GM23338 (cell line): ENCODE results near the gene PAPPA.

ENCODE experiments used
- CREB1 ChIP-seq: fragments of 250-450 bp; sonication (Bioruptor Pico); IDR thresholded peaks from 2 replicates; pipeline ENCODE4 v1.5.0; 2020; ENCODE audit warnings: low read depth, mild to moderate bottlenecking, moderate library complexity
- EZH2 ChIP-seq: fragments of 200-600 bp; sonication (generic); IDR thresholded peaks from one replicate; pipeline ENCODE4 v1.8.0; 2017; ENCODE audit warnings: antibody characterized with exemption, mild to moderate bottlenecking, low read depth; ENCODE audit not compliant: unreplicated experiment
- EZH2phosphoT487 ChIP-seq: fragments of 200-600 bp; sonication (generic); IDR thresholded peaks from one replicate; pipeline ENCODE4 v1.8.1; 2018; ENCODE audit warnings: antibody characterized with exemption; ENCODE audit not compliant: unreplicated experiment
- NANOG ChIP-seq: IDR thresholded peaks from 2 replicates; pipeline ENCODE4 v1.6.1; 2016; ENCODE audit warnings: antibody characterized with exemption, borderline replicate concordance
- POLR2AphosphoS5 ChIP-seq: IDR thresholded peaks from 2 replicates; pipeline ENCODE4 v1.6.1; 2016; ENCODE audit warnings: antibody characterized with exemption, low read depth
- ZNF114 ChIP-seq: fragments of 250-450 bp; sonication (Bioruptor Pico); IDR thresholded peaks from 2 replicates; pipeline ENCODE4 v1.5.0; 2020; ENCODE audit warnings: mild to moderate bottlenecking, moderate library complexity
- TF ChIP-seq, protein P1 (sequence below), 2 experiments: fragments of 200-600 bp in 1 of 2; sonication (generic) in 1 of 2; conservative IDR thresholded peaks; 2 replicates each; pipeline versions ENCODE4 v1.5.1 to v1.6.1; 2016 to 2017; ENCODE audit warnings: antibody characterized with exemption in 2 of 2, low read depth in 2 of 2, mild to moderate bottlenecking in 2 of 2, moderate library complexity in 1 of 2
- TF ChIP-seq, protein P2 (sequence below): IDR thresholded peaks from 2 replicates; pipeline ENCODE4 v1.6.1; 2016; ENCODE audit warnings: antibody characterized with exemption
- TF ChIP-seq, protein P3 (sequence below): IDR thresholded peaks from one replicate; pipeline ENCODE4 v1.6.1; 2018; ENCODE audit warnings: antibody characterized with exemption; ENCODE audit not compliant: unreplicated experiment

DNA sequence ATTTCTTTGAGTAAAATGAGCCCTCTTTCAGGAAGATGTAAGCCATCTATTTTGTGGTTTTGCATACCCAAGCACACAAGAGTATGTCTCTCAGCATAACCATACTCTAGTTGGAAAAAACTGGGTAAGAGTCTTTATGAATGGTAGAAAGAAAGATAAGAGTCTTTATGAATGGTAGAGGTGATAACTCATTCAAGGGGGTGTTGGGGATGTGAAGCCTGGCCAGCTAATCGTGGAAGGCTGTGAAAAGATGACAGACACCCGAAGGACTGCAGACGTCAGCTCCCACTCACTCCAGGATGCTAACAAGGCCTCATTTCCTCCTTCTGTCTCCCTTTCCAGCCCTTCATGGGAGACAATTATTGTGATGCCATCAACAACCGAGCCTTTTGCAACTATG lies 228.5 kb downstream of the PAPPA start:
- TF ChIP-seq, protein P1, sequence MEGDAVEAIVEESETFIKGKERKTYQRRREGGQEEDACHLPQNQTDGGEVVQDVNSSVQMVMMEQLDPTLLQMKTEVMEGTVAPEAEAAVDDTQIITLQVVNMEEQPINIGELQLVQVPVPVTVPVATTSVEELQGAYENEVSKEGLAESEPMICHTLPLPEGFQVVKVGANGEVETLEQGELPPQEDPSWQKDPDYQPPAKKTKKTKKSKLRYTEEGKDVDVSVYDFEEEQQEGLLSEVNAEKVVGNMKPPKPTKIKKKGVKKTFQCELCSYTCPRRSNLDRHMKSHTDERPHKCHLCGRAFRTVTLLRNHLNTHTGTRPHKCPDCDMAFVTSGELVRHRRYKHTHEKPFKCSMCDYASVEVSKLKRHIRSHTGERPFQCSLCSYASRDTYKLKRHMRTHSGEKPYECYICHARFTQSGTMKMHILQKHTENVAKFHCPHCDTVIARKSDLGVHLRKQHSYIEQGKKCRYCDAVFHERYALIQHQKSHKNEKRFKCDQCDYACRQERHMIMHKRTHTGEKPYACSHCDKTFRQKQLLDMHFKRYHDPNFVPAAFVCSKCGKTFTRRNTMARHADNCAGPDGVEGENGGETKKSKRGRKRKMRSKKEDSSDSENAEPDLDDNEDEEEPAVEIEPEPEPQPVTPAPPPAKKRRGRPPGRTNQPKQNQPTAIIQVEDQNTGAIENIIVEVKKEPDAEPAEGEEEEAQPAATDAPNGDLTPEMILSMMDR (conservative IDR thresholded peaks at IDR 0.05; ENCODE audit: low read depth in 2 of 2), result no peak
- TF ChIP-seq POLR2AphosphoS5, result no peak
- no peak for TF ChIP-seq ZNF114 (CRISPR knock-in tag)
- TF ChIP-seq EZH2, result no peak
- no peak for TF ChIP-seq CREB1 (CRISPR knock-in tag)
- no peak for TF ChIP-seq NANOG
- TF ChIP-seq EZH2phosphoT487, result no peak
- TF ChIP-seq, protein P2, sequence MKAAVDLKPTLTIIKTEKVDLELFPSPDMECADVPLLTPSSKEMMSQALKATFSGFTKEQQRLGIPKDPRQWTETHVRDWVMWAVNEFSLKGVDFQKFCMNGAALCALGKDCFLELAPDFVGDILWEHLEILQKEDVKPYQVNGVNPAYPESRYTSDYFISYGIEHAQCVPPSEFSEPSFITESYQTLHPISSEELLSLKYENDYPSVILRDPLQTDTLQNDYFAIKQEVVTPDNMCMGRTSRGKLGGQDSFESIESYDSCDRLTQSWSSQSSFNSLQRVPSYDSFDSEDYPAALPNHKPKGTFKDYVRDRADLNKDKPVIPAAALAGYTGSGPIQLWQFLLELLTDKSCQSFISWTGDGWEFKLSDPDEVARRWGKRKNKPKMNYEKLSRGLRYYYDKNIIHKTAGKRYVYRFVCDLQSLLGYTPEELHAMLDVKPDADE, result no peak
- TF ChIP-seq, protein P3, sequence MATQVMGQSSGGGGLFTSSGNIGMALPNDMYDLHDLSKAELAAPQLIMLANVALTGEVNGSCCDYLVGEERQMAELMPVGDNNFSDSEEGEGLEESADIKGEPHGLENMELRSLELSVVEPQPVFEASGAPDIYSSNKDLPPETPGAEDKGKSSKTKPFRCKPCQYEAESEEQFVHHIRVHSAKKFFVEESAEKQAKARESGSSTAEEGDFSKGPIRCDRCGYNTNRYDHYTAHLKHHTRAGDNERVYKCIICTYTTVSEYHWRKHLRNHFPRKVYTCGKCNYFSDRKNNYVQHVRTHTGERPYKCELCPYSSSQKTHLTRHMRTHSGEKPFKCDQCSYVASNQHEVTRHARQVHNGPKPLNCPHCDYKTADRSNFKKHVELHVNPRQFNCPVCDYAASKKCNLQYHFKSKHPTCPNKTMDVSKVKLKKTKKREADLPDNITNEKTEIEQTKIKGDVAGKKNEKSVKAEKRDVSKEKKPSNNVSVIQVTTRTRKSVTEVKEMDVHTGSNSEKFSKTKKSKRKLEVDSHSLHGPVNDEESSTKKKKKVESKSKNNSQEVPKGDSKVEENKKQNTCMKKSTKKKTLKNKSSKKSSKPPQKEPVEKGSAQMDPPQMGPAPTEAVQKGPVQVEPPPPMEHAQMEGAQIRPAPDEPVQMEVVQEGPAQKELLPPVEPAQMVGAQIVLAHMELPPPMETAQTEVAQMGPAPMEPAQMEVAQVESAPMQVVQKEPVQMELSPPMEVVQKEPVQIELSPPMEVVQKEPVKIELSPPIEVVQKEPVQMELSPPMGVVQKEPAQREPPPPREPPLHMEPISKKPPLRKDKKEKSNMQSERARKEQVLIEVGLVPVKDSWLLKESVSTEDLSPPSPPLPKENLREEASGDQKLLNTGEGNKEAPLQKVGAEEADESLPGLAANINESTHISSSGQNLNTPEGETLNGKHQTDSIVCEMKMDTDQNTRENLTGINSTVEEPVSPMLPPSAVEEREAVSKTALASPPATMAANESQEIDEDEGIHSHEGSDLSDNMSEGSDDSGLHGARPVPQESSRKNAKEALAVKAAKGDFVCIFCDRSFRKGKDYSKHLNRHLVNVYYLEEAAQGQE, result no peak
